GM12892 (cell line): ENCODE data around the gene NME3.

ENCODE experiments used
- POLR2A ChIP-seq: IDR thresholded peaks from 2 replicates; pipeline ENCODE4 v1.6.1; 2011; ENCODE audit warnings: low read depth, low read length, control low read depth
- POLR2AphosphoS5 ChIP-seq: IDR thresholded peaks from 2 replicates; pipeline ENCODE4 v1.6.1; 2011; ENCODE audit warnings: low read depth, low read length, control low read depth

DNA sequence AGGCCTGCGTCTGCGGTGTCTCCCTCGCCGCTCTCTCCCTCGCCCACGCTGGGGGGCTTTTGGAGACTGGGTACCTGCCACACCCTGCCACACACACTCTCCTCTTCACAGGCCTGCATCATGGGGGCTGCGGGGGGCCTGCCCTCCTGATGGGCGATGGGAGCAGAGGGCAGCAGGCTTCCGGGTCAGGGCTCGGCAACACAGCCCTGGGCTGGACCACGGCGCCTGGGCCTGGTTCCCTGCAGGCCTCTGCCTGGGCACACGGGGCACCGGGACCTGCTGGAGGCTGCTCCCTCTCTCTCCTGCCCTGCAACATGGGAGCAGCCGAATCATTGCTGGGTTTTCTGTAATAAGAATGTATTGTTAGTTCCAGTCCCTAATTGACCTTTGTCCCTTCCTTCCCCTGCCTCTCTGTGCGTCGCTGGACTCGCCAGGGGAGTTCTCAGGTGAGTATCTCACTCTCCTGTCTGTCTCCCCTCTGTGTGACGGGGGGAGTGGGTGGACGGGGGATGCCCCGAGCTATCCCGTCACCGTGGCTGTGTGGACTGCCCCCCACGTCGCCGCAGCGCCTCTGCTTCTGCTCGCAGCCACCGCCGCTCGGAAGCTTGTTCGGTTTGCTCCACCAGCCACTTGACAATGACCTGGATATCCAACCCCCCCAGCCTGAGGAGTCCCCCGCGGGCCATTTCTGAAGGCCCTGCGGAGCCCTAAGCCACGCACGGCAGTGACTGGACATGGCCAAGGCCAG is 13.5 kb downstream of the NME3 start:
- TF ChIP-seq POLR2A (no peak), POLR2AphosphoS5 (no peak)
